GM18873 (cell line): Measurements from ENCODE around the gene DDX3X.

Experiments used
- ATAC-seq: cut with Tn5 transposase; IDR thresholded peaks from one replicate; pipeline ENCODE4 v1.9.1; 2021; ENCODE audit warnings: mild to moderate bottlenecking, moderate library complexity, moderate number of reproducible peaks; ENCODE audit not compliant: unreplicated experiment, low FRiP score

DDX3X gene

GRCh38 chrX:41326431-41326830 is 7.5 kb upstream of the DDX3X start:
- ATAC-seq: no peak

- ATAC-seq: no peak
These were observed 6.6 kb upstream of the DDX3X start for GRCh38 chrX:41327341-41327740.

DNA sequence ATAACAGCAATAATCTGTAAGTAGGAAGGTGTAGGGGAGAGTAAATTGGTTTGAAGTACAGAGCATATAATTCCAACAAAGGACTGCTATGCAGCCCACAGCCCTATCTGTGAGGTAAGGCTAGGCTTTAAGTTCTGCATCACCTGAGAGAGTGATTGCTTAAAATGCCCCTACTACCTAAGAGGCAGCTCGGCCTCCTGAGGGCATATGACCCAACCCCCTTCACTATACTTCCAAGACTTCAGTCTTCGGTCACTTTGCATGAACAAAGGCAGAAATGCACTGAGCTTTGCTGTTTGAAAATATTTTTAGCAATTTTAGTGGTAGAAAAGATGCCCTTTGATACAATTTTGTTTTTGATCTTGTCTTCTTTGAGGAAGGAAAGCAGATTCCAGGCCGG is 4.9 kb upstream of the DDX3X start:
- ATAC-seq: no peak

DNA sequence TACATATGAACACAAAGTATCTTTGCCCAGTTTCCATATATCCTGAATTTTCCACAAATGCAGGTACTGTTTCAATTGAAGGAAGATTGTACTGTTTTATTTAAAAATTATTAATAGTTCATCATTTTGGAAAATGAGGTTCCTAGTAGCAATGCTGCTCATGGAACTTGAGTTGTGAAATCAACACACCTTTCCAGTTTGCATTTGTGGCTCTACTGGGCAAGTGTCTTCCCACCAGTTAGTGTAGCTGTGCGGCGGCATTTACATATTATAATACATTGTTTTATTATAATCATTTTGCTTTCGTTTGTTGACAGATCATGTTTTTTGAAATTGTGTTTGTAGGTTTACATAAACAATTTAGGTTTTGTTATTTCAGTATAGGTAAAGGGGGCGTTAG is 2.0 kb upstream of the DDX3X start:
- ATAC-seq: no peak

DNA sequence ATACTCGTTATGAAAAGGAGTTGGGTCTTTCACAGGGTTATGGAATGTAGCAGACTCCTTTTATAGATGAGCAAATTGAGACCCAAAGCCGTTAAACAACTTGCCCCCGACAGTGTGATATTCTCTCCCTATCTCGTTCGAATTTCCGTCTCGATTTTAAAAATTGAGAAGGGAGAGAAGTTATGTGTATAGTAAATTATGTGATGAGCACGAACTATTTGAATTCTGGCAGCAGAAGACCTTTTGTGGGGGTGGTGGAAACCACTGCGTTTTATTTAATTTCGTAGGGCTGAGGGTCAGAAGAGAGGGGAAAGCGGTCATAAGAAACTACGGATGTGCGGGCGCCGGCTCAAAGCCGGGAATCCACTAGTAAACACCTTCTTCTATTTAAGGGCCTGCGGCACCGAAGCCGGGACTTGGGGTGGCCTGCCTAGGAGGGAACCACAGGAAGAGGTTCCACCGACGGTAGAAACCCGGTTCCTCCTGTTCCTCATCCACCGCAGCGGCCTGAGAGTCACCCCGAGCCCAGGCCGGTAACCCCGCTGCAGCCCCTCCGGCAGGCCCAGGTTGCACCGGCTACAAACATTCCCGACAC is 1.5 kb upstream of the DDX3X start:
- peak; percentile 6 for ATAC-seq

GRCh38 chrX:41333003-41333743 is 789 bp upstream of the DDX3X start:
- peak; percentile 25 for ATAC-seq

DNA sequence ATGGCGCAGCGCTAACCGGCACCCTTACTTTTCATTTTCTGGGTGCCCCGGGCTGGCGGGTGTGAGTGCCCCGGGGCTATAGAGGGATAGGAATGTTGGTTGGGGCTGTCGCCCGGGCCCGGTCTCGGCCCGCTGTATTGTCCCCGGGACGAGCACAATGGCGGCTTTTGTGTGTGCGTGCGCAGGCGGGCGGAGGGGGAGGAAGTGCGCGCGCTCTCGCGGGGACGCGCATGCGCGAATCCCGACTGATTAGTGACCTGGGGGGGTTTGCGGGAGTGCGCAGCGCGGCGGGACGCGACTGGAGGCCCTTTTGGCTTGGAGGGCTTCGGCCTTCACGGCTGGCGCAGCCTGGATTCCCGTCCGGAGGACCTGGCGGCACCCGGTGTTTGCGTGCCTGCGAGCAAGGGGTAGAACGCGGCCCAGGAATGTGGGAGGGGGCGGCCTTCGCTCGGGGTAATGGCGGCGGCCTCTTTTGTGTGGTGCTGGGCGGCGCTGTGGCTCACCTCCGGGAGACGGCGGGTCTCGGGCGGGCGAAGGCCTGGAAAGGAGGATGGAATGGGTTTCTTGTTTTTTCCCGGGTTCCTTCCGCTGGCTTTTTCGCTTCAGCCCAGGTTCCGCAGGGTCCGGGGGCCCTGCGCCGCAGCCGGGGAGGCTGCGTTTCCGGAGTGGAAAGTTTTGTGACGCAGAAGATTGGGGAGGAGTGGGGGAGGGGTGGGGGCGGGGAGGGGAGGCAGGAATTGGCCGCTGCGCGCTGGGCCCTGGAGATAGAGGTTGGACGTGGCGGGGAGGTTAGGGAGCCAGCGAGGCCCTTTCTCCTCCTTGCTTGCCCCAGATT is 618 bp downstream of the DDX3X start:
- ATAC-seq: peak; percentile 27

DNA sequence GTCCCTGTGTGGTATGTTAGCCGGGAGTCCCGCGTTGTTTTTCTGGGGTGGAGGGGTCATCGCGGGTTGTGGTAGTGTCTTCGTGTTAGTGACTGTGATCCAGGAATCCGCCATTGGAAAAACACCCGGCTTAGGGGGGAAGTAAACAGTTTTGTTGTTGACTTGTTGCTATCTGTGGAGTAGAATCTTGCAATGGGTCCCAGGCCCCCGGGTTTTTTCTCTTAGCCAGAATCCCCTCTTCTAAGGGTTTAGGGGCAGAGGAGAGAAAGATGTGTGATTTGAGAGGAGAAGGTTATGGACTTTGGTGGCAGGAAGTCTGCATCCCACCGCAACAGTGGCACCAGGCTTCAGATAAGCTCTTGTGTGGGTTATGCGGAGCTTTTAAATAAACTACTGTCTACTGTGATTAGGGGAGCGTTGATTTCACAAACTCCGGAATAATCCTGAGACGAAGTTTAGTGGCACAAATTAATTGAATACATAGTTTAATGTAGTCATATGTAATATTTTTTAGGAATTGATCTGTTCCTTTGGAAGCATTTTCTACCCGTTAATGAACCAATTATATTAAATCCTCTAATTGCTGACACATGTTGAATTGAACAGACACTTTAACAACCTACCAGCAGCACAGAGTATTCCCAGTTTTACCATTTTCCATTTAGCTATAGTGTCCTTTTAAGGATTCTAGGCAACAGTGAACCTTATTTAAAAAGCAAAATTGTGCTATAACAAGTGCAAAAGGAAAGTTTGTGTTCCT is 1.4 kb downstream of the DDX3X start:
- no peak for ATAC-seq

- no peak for ATAC-seq
These were observed 2.0 kb downstream of the DDX3X start for GRCh38 chrX:41335958-41336331.

DNA sequence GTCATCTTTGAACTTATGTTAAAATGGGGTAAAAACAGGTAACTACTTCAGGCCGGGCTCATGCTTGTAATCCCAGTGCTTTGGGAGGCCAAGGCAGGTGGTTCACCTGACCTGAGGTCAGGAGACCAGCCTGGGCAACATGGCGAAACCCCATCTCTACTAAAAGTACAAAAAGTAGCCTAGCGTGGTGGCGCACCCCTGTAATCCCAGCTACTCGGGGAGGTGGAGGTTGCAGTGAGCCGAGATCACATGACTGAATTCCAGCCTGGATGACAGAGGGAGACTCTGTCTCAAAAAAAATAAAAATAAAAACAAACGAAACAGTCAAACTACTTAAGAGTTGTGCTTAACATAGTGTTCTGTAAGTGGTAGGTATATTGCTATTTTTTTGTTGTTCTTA is 2.5 kb downstream of the DDX3X start:
- no peak for ATAC-seq

DNA sequence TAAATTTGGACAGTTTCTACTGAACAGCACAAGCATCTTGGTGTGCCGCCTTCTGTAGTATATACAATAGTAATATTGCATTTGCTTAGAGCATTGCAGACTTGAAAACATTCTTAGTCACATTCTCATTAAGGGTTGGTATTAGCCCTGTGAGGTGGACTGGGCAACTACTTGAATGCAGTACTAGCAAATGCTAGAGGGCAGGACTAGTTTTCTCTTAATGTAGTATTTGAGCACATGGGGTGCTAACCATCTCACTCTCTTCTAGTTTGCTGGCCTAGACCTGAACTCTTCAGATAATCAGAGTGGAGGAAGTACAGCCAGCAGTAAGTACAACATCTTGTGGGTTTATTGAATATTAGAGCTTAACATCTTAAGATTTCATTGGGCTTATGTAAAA is 3.2 kb downstream of the DDX3X start:
- no peak for ATAC-seq

- no peak for ATAC-seq
These were observed 4.5 kb downstream of the DDX3X start for GRCh38 chrX:41338436-41338835.

DNA sequence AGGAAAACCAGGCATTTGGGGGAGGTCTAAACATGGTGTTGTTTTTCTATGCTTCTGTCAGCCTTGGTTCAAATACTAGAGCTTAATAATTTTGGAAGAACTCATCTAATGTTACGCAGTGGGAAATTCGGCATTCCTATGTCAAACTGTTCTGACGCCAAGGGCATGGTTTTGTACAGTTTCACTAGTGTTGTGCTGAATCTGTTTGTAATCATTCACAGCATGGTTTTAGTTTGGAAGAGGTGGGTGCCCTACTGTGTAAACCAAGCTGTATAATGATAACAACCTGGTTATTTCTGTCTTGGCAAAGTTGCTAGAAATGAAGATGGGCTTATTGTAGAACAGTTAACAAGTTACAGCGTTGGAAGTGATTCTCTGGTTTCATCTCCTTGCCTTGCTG is 5.2 kb downstream of the DDX3X start:
- no peak for ATAC-seq

DNA sequence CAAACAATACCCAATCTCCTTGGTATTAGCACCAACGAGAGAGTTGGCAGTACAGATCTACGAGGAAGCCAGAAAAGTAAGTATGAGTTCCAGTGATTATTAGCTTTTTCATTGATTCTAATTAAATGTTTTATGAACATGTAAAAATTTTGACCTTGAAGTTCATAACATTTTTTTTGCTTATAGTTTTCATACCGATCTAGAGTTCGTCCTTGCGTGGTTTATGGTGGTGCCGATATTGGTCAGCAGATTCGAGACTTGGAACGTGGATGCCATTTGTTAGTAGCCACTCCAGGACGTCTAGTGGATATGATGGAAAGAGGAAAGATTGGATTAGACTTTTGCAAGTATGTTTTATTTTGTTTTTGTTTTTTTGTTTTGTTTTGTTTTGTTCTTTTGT is 10.1 kb downstream of the DDX3X start:
- ATAC-seq: no peak

GRCh38 chrX:41347186-41347585 is 13.2 kb downstream of the DDX3X start:
- ATAC-seq: no peak

- ATAC-seq: no peak
These were observed 14.6 kb downstream of the DDX3X start for GRCh38 chrX:41348551-41348950.

GRCh38 chrX:41350150-41350975 is 16.4 kb downstream of the DDX3X start:
- ATAC-seq: no peak

GRCh38 chrX:41350976-41351569 is 17.1 kb downstream of the DDX3X start:
- no peak for ATAC-seq

DNA sequence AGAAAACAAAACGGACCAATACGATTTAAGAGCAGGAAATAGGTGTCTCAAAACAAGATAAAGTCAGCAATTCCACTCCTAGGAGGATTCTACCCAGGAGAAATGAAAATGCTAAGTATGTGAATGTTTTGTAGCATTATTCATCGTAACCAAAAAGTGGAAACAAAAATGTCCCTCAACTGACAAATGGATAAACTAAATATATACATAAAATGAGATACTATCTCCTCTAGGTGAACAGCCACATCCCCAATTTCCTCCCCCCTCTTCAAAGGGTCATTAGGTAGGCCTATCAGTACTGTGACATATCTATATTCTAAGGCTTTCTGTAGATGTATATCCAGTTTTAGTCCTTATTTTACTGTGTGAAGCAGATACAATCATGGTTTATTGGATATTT is 18.0 kb downstream of the DDX3X start:
- no peak for ATAC-seq
